ENCODE data around the gene RASAL3.
"Not testable (repeated sequence)": the region's sequence is repeated elsewhere in the genome, so short reads cannot be mapped to it uniquely, and the experiment has no call there.

Gene RASAL3

DNA sequence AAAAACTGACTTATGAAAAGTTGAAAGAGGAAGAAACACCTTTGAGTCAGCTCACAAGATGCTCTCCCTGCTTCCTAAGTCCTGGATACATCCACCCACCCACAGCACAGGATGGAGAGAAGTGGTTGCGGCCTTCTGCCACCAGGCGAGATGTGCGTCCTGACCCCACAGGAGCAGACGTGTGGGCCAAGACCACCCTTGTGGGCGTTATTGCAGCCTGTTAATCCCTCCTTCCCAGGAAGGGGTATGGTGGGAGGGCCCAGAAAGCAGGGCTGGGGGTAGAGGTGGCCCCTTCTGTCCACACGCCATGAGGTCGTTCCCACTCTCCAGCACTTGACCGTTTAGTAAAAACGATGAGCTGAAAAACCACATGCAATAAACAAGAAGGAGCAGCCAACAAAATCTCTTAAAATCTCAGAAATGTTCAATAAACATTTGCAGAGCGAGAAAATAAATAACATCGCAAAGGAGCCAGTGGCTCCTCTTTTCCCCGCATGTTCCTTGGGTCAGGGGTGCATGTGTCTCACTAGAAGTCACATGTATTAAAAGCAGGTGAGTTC lies 43.1 kb downstream of the RASAL3 start:
- DNase-seq (ENCODE audit: low read depth in 2 of 2): no peak

DNA sequence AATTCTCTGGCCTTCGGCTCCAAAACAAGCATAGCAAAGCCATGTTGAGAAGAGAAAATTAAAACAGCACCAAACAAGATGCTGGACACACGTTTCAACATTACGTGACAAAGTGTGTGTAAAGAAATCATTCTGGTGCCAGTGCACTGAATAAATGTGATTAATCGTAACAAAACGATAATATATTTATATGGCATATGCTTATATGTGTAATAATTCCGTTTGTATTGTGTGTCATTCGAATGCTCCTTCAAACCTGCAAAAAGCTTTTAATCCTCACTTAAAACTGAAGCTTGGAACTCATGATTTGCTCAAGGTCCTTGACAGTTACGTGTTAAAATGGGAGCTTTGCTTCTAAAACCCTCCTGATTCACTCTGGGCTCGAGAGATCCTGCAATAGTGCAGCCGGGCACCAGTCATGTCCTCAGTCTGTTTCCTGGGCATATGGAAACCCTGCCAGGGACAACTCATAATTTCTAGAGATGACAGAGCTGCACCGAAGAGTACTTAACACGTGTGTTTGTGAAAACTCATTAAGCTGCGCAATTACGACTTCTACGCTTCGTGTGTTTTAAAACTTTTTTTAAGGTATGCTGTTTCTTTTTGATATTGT lies 44.8 kb downstream of the RASAL3 start:
- no peak for DNase-seq (ENCODE audit: low read depth in 2 of 2)

GRCh38 chr19:15418579-15419412 lies 45.5 kb downstream of the RASAL3 start, which contains the start of gene AKAP8L:
Gene AKAP8L (minus strand): TSS chr19:15418988. CDS start chr19:15418923, 65 bp downstream.
- peak; percentile 99 for DNase-seq (ENCODE audit: low read depth in 2 of 2)

DNA sequence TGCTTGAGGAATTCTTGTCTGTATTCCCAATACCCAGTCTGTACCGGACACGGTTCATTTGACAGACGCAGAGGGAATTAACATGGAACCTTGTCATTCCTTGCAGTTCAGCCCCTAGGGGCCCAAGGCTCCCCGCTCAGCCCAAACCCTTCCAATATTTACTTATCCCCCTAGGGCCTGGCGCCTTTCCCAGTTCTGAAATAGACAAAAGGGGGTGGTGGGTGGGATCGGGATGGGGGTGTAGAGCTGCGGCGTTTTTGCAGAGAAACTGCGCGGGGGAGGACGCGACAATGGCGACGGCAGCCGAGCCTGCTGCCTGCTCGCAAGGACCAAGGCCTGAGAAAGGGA lies 46.1 kb downstream of the RASAL3 start:
- no peak for DNase-seq (ENCODE audit: low read depth in 2 of 2)

GRCh38 chr19:15417699-15418098 lies 46.6 kb downstream of the RASAL3 start:
- DNase-seq (ENCODE audit: low read depth in 2 of 2): no peak

GRCh38 chr19:15412832-15413231 lies 51.5 kb downstream of the RASAL3 start:
- DNase-seq (ENCODE audit: low read depth in 2 of 2): no peak

DNA sequence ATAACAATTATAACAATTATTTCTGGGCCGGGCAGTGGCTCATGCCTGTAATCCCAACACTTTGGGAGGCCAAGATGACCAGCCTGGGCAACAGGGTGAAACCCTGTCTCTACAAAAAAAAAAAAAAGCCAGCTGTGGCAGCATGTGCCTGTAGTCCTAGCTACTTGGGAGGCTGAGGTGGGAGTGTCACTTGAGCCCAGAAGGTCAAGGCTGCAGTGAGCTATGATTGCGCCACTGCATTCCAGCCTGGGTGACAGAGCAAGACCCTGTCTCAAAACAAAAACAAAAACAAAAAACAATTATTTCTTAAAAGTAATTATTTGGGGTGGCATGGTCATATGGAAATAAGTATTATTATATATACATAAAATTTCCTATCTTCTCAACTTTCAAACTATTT lies 53.0 kb downstream of the RASAL3 start:
- not testable (repeated sequence) for DNase-seq (ENCODE audit: low read depth in 2 of 2)

DNA sequence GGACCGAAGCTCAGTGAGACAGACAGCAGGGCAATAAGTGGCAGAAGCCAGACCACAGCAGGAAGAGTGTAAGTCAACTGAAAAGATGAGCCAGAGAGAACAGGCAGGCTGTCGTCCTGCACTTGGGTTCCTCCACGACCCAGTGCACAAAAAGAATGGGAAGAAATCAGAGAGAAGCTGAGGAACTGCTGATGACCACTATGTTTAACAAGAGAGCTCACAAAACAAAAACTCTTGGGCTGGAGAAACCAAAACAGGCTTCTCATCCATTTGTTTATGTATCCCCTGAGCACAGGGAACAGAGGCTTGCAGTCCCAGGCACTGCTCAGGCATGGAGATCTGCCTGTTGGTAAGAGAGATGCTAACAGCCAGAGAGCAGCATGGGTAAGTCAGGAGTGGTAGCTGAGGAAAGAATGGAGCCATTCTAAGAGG lies 59.5 kb downstream of the RASAL3 start:
- DNase-seq (ENCODE audit: low read depth in 2 of 2): no peak

DNA sequence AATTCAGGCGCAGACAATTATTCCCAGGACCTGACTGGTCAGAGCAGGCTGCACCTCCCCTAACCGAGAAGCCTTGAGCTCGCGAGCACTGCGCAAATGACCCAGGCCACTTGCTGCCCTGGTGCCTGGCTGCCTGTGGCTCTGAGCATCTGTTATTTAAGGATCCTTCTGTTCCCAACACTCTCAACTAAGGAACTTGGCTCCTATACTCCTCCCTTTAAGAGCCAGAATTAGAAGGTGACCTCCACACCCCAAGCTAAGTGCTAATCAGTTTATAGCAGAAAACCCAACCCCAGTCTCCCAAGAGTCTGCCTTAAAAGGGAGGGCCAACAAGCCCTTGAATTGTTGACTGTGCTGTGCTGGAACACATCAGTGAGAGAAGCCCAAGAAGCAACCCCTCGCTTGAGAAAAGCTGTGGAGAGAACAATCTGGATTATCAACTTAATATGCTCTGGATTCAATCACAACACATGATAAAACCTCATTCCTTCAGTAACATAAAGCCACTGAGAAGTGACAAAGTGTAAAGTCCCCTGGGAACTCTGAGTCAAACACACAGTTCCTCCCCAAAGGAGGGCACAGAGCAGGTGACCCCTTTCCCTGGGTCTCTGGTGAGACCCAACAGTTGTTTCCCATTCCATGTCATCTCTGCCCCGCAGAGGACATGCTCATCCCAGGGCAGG lies 60.1 kb downstream of the RASAL3 start:
- DNase-seq (ENCODE audit: low read depth in 2 of 2): no peak

DNA sequence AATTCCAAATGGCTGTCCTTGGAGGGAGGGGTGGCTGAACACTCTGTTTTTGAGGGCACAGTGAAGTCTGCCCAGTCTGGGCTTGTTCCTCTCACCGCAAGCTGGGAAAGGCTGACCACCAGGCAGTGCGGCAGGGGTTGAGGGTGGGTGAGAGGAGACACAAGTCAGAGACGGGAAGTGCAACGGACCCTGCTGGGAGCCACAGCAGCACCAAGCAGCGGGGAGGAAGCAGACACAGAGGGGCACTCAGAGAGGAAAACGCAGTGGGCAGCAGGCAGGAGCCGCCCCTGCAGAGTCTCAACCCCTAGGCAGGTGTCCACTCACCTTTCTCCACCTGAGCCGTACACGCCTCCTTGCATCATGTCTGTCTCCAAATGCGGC lies 61.2 kb downstream of the RASAL3 start:
- DNase-seq (ENCODE audit: low read depth in 2 of 2): no peak

DNA sequence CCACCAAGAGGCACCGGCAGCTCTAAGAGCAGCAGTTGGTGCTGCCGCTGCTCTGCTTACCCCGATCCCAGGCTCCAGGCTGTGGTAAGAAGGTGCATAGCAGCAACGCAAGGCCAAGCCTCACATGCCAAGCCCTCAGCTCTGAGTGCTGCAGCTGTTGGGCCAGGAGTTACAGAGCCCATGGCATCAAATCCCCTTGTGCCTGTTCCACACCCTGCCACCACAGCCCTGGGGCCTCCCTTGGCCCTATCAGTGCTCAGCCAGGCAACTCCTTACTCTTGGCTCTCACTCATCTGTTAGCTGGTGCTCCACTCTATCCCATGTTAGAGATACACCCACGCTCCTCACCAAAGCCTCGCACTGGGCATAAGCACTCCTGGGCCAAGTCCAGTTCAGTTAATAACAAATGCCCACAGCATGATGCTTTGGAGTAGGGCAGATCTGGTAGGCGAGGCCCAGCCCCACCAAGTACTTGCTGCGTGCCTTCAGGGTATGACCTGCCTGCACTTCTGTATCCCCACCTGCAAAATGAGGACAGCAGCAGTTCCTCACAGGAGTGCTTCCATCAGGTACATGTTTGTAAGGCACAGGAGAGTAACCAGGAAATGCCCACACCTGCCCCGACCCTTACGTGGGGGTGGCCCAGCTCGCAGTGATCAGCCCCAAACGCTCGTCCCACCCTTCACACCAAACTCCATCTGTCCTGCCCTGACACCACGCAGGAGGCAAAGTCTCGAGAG lies 61.8 kb downstream of the RASAL3 start:
- no peak for DNase-seq (ENCODE audit: low read depth in 2 of 2)
